Liver (tissue), 3 donors: ENCODE measurements around the gene RPS10.

Experiments used
- EGR1 ChIP-seq, 2 donors: IDR thresholded peaks; 2 replicates each; pipeline ENCODE4 v1.6.1; 2016 to 2018; ENCODE audit warnings: antibody characterized with exemption in 2 of 2, low read depth in 2 of 2
- GABPA ChIP-seq, 2 donors: IDR thresholded peaks in 1 of 2; conservative IDR thresholded peaks in 1 of 2; 2 replicates each; pipeline ENCODE4 v1.6.1; 2016; ENCODE audit warnings: antibody characterized with exemption in 2 of 2, mild to moderate bottlenecking in 1 of 2, moderate library complexity in 1 of 2
- JUND ChIP-seq, 2 donors: IDR thresholded peaks; 2 replicates each; pipeline ENCODE4 v1.6.1; 2016; ENCODE audit warnings: antibody characterized with exemption in 2 of 2
- RAD21 ChIP-seq, 2 donors: IDR thresholded peaks; 2 replicates each; pipeline ENCODE4 v1.6.1; 2016; ENCODE audit warnings: antibody characterized with exemption in 2 of 2, mild to moderate bottlenecking in 2 of 2
- SP1 ChIP-seq: IDR thresholded peaks from 2 replicates; pipeline ENCODE4 v1.6.1; 2018; ENCODE audit warnings: antibody characterized with exemption, mild to moderate bottlenecking
- TAF1 ChIP-seq: conservative IDR thresholded peaks from 2 replicates; pipeline ENCODE4 v1.6.1; 2016; ENCODE audit warnings: antibody characterized with exemption, mild to moderate bottlenecking
- YY1 ChIP-seq: IDR thresholded peaks from 2 replicates; pipeline ENCODE4 v1.6.1; 2016; ENCODE audit warnings: antibody characterized with exemption, mild to moderate bottlenecking
- TF ChIP-seq, protein P1 (sequence below): fragments of 150-350 bp; IDR thresholded peaks from 2 replicates; pipeline ENCODE4 v1.5.1; 2017; ENCODE audit warnings: improper control_type of control experiment, low read depth, low read length; ENCODE audit not compliant: missing input control
- TF ChIP-seq, protein P2 (sequence below): IDR thresholded peaks from 2 replicates; pipeline ENCODE4 v1.6.1; 2016; ENCODE audit warnings: antibody characterized with exemption, mild to moderate bottlenecking
- TF ChIP-seq, protein P3 (sequence below): IDR thresholded peaks from 2 replicates; pipeline ENCODE4 v1.6.1; 2016; ENCODE audit warnings: antibody characterized with exemption
- donor health status: healthy.
- donor health status: healthy.

DNA sequence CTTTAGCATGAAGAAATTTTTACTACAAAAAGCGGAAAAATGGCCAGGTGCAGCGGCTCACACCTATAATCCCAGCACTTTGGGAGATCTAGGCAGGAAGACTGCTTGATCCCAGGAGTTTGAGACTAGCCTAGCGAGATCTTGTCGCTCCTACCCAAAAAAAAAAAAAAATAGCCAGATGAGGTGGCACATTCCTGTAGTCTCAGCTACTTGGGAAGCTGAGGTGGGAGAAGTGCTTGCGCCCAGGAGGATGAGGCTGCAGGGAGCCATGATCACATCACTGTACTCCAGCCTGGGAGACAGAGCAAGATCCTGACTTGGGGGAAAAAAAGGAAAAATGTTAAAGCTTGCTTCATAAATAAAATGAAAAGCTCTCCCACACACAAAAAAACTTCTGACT, 47.9 kb downstream of the RPS10 start:
- TF ChIP-seq, protein P1, sequence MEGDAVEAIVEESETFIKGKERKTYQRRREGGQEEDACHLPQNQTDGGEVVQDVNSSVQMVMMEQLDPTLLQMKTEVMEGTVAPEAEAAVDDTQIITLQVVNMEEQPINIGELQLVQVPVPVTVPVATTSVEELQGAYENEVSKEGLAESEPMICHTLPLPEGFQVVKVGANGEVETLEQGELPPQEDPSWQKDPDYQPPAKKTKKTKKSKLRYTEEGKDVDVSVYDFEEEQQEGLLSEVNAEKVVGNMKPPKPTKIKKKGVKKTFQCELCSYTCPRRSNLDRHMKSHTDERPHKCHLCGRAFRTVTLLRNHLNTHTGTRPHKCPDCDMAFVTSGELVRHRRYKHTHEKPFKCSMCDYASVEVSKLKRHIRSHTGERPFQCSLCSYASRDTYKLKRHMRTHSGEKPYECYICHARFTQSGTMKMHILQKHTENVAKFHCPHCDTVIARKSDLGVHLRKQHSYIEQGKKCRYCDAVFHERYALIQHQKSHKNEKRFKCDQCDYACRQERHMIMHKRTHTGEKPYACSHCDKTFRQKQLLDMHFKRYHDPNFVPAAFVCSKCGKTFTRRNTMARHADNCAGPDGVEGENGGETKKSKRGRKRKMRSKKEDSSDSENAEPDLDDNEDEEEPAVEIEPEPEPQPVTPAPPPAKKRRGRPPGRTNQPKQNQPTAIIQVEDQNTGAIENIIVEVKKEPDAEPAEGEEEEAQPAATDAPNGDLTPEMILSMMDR, result no peak
- TF ChIP-seq, protein P2, sequence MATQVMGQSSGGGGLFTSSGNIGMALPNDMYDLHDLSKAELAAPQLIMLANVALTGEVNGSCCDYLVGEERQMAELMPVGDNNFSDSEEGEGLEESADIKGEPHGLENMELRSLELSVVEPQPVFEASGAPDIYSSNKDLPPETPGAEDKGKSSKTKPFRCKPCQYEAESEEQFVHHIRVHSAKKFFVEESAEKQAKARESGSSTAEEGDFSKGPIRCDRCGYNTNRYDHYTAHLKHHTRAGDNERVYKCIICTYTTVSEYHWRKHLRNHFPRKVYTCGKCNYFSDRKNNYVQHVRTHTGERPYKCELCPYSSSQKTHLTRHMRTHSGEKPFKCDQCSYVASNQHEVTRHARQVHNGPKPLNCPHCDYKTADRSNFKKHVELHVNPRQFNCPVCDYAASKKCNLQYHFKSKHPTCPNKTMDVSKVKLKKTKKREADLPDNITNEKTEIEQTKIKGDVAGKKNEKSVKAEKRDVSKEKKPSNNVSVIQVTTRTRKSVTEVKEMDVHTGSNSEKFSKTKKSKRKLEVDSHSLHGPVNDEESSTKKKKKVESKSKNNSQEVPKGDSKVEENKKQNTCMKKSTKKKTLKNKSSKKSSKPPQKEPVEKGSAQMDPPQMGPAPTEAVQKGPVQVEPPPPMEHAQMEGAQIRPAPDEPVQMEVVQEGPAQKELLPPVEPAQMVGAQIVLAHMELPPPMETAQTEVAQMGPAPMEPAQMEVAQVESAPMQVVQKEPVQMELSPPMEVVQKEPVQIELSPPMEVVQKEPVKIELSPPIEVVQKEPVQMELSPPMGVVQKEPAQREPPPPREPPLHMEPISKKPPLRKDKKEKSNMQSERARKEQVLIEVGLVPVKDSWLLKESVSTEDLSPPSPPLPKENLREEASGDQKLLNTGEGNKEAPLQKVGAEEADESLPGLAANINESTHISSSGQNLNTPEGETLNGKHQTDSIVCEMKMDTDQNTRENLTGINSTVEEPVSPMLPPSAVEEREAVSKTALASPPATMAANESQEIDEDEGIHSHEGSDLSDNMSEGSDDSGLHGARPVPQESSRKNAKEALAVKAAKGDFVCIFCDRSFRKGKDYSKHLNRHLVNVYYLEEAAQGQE, result no peak
- TF ChIP-seq YY1 (no peak), TAF1 (no peak), GABPA (IDR thresholded peaks at IDR 0.05 in 1 of 2, conservative IDR thresholded peaks at IDR 0.05 in 1 of 2) (no peak), EGR1 (IDR thresholded peaks at IDR 0.05; ENCODE audit: low read depth in 2 of 2) (no peak), JUND (IDR thresholded peaks at IDR 0.05) (no peak), RAD21 (IDR thresholded peaks at IDR 0.05) (no peak), SP1 (no peak)
- TF ChIP-seq, protein P3, sequence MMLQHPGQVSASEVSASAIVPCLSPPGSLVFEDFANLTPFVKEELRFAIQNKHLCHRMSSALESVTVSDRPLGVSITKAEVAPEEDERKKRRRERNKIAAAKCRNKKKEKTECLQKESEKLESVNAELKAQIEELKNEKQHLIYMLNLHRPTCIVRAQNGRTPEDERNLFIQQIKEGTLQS, result no peak
